G401.6 (cell line): Measurements from ENCODE around the gene EMC10.

Experiments
- FAIRE-seq: peaks from 2 replicates; lab custom pipeline; 2012; peaks lifted over from hg19 to GRCh38; lab: Jason Lieb, UNC

The EMC10 gene

DNA sequence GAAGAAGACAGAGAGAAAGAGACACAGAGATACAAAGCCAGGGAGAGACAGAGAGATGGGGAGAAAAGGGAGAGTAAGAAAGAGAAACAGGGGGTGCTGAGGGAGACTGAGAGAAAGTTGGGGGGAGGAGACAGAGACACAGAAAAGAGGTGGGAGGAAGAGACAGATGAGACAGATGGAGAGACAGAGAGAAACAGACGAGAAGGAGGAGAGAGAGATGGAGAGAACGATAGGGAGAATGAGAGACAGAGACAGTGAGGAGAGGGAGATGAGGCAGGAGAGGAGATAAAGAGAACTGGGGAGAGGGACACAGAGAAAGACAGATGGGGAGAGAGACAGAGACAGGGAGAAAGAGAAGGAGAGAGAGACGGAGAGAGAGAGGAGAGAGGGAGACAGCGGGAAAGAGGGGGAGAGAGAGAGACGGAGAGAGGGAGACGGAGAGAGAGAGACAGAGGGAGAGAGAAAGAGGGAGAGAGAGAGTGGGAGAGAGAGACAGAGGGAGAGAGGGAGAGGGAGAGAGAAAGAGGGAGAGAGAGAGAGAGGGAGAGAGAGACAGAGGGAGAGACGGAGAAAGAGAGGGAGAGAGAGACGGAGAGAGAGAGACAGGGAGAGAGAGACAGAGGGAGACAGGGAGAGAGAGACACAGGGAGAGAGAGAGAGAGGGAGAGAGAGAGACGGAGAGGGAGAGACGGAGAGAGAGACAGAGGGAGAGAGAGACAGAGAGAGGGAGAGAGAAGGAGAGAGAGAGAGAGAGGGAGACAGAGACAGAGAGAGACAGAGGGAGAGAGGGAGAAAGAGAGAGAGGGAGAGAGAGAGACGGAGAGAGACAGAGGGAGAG lies 22.1 kb downstream of the EMC10 start:
- FAIRE-seq: no peak

GRCh38 chr19:50500060-50500752 lies 23.9 kb downstream of the EMC10 start:
- no peak for FAIRE-seq

GRCh38 chr19:50500753-50501151 lies 24.4 kb downstream of the EMC10 start:
- FAIRE-seq: no peak

DNA sequence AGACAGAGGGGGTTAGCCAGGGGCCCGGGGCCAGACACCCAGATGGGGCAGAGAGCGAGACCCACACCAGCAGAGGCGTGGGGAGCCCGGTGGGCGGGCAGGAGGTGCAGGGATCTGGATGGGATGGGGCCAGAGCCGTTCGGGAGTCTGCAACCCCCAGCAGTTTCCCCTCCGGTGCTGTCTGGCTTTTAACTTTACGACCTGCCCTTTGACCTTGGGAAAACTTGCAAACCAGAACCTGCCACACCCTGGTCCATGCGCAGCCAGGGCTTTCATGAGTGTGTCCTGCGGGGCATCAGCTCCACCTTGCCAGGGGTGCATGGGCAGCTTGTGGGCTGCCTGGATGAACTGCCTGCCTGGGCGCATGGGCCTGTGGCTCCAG lies 24.9 kb downstream of the EMC10 start:
- FAIRE-seq: no peak

GRCh38 chr19:50501568-50502475 lies 25.5 kb downstream of the EMC10 start:
- no peak for FAIRE-seq

DNA sequence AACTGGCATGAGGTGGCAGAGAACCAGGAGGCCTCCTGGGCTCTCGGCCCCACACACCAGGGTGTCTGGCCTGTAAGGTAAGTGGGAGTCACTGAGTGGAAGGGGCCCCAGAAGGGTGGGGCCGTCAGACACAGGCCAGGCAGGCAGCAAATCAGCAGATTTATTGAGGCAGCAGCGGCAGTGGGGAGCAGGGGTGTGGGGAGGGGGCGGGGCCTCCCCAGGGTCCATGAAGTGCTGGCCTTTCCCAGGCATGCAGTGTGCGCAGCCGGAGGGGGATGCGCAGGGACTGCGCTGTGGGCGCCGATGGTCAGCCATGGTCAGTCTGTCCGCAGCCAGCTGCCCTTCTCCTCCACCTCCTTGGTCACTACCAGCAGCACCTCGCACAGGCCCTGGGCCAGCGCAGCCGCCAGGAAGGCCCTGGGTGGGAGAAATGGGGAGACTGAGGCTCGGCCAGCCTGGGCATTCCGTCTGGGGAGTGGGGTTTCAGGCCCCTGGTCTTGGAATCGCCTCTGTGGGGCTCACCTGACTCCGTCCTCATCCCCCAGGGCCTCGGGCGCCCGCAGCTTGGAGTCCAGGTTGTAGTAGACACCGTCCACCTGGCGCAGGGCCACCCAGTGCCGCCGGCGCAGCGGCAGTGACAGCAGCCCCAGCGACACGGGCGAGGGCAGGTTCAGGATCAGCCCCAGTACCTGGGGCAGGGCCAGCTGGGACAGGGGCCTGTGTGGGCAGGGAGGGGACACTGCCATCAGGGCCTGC lies 29.7 kb downstream of the EMC10 start:
- FAIRE-seq: no peak

GRCh38 chr19:50506700-50507099 lies 30.4 kb downstream of the EMC10 start:
- FAIRE-seq: no peak

GRCh38 chr19:50507376-50507775 lies 31.1 kb downstream of the EMC10 start:
- no peak for FAIRE-seq

DNA sequence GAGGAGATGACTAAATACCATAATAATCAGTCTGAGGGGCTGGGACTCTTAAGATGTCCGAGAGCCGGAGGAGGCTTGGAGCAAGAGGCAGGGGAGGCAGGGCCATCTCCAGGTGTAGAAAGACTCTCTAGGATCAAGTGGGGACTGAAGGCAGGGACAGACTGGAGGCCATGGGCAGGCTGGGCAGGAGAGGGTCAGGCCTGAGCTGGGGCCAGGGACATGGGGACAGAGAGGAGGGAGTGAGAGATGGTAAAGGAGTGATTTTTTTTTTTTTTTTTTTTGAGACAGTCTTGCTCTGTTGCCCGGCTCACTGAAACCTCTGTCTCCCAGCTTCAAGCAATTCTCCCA lies 32.5 kb downstream of the EMC10 start:
- no peak for FAIRE-seq

GRCh38 chr19:50509366-50509765 lies 33.1 kb downstream of the EMC10 start:
- FAIRE-seq: no peak

DNA sequence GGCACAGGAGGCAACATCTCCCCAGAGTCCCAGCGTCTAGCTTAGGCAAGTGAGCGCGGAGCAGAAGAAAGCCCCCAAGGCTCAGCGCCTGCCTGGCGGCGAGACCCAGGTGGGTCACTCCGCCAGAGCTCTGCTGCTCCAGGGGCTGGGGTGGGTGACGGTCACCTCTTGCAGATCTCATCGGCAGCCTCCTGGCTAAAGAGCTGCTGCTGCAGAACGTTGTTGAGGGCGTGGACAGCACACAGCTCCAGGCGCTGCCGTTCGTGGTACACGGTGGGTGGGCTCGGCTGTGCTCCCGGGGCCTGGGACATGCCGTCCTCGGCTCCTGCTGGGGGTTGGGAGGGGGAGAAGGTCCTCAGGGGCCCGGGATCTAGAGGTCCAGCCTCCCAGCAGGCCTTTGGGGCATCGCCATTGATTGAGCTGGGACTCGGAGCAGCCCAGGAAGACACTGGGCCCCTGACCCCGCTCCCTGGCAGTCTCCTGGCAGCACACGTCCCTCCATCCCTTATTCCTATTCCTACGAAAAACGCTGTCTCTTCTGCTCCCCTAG lies 33.9 kb downstream of the EMC10 start:
- FAIRE-seq: no peak

DNA sequence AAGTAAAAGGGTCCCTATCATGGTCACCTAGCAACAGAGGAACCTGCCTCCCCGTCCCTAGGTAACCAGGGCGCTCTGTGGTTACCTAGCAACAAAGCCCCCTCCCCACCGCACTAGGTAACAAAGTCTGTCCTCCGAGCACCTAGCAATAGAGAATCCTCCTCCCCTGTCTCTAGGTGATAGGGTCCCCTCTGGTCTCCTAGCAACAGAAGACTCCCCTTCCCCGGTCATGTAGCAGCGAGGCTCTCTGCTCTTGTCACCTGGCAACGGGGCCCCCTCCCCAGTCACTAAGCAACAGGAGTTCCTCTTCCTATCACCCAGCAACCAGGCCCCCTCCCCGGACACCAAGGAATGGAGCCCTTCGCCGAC lies 34.4 kb downstream of the EMC10 start:
- FAIRE-seq: no peak

GRCh38 chr19:50511069-50511822 lies 34.9 kb downstream of the EMC10 start, which contains the start of gene JOSD2:
JOSD2 (minus strand) TSS chr19:50511191; CDS start chr19:50510431, 760 bp downstream.
- peak; percentile 98 for FAIRE-seq

GRCh38 chr19:50512112-50512998 lies 36.0 kb downstream of the EMC10 start:
- FAIRE-seq: no peak

GRCh38 chr19:50512999-50513745 lies 36.9 kb downstream of the EMC10 start:
- FAIRE-seq: no peak

GRCh38 chr19:50513746-50514345 lies 37.5 kb downstream of the EMC10 start, which contains the start of gene ASPDH:
ASPDH (minus strand) TSS chr19:50513913; CDS start chr19:50513823, 90 bp downstream.
- FAIRE-seq: no peak

GRCh38 chr19:50514346-50515167 lies 38.2 kb downstream of the EMC10 start:
- no peak for FAIRE-seq

- FAIRE-seq: no peak
These were observed 38.9 kb downstream of the EMC10 start for GRCh38 chr19:50515168-50515561.
